Activated T-helper 17 cell treated with anti-CD3 and anti-CD28 coated beads, Interleukin-2, amount 50 U/mL, for 72 hours (primary cell): Measurements from ENCODE around the gene ATRIP. TPM values are rescaled to one million over a fixed set of nuclear protein-coding genes. Genes with fewer than 3 reads are reported as not detected.
A peak's percentile ranks its signal among the peaks of the same experiment; 100 is the strongest.

Experiments used
- ATAC-seq: fragments of 150-1000 bp; cut with Tn5 transposase; replicated peaks from 2 replicates; pipeline ENCODE4 v1.10.0; 2021; ENCODE audit warnings: mild to moderate bottlenecking, moderate library complexity
- H3K27ac Mint-ChIP-seq: one replicate; pipeline ENCODE4 v1.8.0; 2022; ENCODE audit warnings: mixed read lengths
- H3K27me3 Mint-ChIP-seq: one replicate; pipeline ENCODE4 v1.8.0; 2022; ENCODE audit warnings: mixed read lengths
- H3K36me3 Mint-ChIP-seq: one replicate; pipeline ENCODE4 v1.8.0; 2022; ENCODE audit warnings: low read depth, mild to moderate bottlenecking, mixed read lengths
- H3K4me1 Mint-ChIP-seq: one replicate; pipeline ENCODE4 v1.8.0; 2022; ENCODE audit warnings: mixed read lengths
- H3K4me3 Mint-ChIP-seq: one replicate; pipeline ENCODE4 v1.8.0; 2022; ENCODE audit warnings: mild to moderate bottlenecking, mixed read lengths
- H3K9me3 Mint-ChIP-seq: one replicate; pipeline ENCODE4 v1.8.0; 2022; ENCODE audit warnings: mixed read lengths
- total RNA-seq, 2 donors: library from RNA; stranded (reverse); gene quantifications; one replicate each; pipeline ENCODE4 v1.2.3, GENCODE V29; 2022

Gene ATRIP
- total RNA-seq, 2 donors from 2014 or later, result 10.5 to 14.9 TPM

GRCh38 chr3:48501196-48501595, 54.7 kb downstream of the ATRIP start:
- no peak for ATAC-seq
- peak overlapping the region; percentile 32 for H3K27ac Mint-ChIP-seq
- H3K4me1 Mint-ChIP-seq, result peaks cover 22% of the 10 kb centered on the region
- no peaks in the 10 kb centered on the region for H3K9me3 Mint-ChIP-seq
- no peak overlapping the region for H3K4me3 Mint-ChIP-seq
- H3K27me3 Mint-ChIP-seq, result no peaks in the 10 kb centered on the region
- H3K36me3 Mint-ChIP-seq, result peaks cover 20% of the 10 kb centered on the region

- Mint-ChIP-seq H3K4me3 (peak overlapping the region; percentile 79), H3K4me1 (peaks cover 27% of the 10 kb centered on the region), H3K9me3 (no peaks in the 10 kb centered on the region), H3K27me3 (no peaks in the 10 kb centered on the region), H3K27ac (peak overlapping the region; percentile 32), H3K36me3 (peaks cover 20% of the 10 kb centered on the region)
- ATAC-seq, result no peak
Observed at GRCh38 chr3:48502121-48502520, 55.6 kb downstream of the ATRIP start.

- ATAC-seq, result no peak
- H3K36me3 Mint-ChIP-seq, result peaks cover 16% of the 10 kb centered on the region
- no peaks in the 10 kb centered on the region for H3K27me3 Mint-ChIP-seq
- H3K9me3 Mint-ChIP-seq, result no peaks in the 10 kb centered on the region
- peaks cover 30% of the 10 kb centered on the region for H3K4me1 Mint-ChIP-seq
- H3K27ac Mint-ChIP-seq, result peak overlapping the region; percentile 79
- H3K4me3 Mint-ChIP-seq, result peak overlapping the region; percentile 79
Observed at GRCh38 chr3:48502728-48503168, 56.2 kb downstream of the ATRIP start.

DNA sequence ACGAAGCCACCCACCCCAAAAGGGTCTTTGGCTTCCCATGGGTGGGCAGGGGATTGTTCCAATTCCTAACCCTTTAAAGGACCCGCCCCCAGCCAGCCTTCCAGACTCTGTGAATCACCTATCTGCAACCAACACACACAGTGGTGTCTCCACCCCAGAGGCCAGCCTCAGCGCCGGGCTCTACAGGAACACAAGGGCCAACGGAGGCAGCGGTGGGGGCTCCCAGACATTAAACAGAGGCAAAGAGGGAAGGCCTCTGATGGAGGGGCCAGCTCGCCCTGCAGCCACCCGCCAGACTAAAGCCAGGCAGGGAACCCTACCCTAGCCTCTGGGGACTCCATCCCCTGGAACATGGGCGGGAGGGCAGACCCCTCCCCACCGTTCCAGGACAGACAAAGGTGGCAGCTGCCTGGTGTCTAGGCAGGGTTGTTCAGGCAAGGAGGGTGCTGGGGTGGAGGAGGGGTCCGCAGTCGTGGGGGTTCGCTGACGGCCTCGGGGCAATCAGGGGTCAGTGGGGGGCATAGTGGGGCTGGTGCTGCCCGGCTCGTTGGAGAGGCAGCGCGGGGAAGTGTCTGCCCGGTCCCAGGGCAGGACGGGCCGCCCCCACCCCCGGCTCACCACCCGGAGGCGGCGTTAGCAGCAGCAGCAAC, 57.0 kb downstream of the ATRIP start:
- H3K4me1 Mint-ChIP-seq, result peaks cover 32% of the 10 kb centered on the region
- H3K27me3 Mint-ChIP-seq, result no peaks in the 10 kb centered on the region
- ATAC-seq, result no peak
- peak overlapping the region; percentile 79 for H3K4me3 Mint-ChIP-seq
- peak overlapping the region; percentile 79 for H3K27ac Mint-ChIP-seq
- peaks cover 9% of the 10 kb centered on the region for H3K36me3 Mint-ChIP-seq
- no peaks in the 10 kb centered on the region for H3K9me3 Mint-ChIP-seq

- Mint-ChIP-seq H3K27ac (peak within 1 kb of the TSS; percentile 79), H3K27me3 (no peaks in the 10 kb centered on the region), H3K36me3 (peaks cover 3% of the 10 kb centered on the region), H3K4me1 (peaks cover 32% of the 10 kb centered on the region), H3K4me3 (peak within 1 kb of the TSS; percentile 79), H3K9me3 (no peaks in the 10 kb centered on the region)
- peak; percentile 68 for ATAC-seq
Observed at GRCh38 chr3:48504051-48504946, 57.8 kb downstream of the ATRIP start, which contains the start of gene SHISA5. TSS of gene SHISA5 (minus strand) at chr3:48504174. CDS start at chr3:48504094, 80 bp downstream.

DNA sequence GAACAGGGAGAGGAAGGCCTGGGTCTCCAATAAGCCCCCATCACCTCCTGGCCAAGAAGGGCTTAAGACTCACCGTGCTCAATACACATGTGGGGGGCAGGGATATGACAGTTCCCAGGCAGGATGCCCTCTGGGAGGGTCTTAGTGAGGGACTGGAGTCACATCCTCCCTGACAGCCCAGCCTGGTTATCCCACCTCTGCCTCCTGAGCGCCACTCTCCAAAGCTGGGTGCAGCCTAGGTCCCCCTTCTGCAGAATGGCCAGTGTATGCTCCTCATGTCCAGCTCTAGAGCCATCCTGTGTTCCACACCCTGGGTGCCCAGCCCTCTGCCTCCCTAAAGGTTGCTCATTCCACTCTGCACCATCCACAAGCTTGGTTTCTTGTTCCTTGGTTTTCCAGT, 58.6 kb downstream of the ATRIP start:
- H3K36me3 Mint-ChIP-seq, result no peaks in the 10 kb centered on the region
- peaks cover 32% of the 10 kb centered on the region for H3K4me1 Mint-ChIP-seq
- peak overlapping the region; percentile 75 for H3K27ac Mint-ChIP-seq
- ATAC-seq, result no peak
- no peaks in the 10 kb centered on the region for H3K9me3 Mint-ChIP-seq
- H3K27me3 Mint-ChIP-seq, result no peaks in the 10 kb centered on the region
- H3K4me3 Mint-ChIP-seq, result peak overlapping the region; percentile 79

DNA sequence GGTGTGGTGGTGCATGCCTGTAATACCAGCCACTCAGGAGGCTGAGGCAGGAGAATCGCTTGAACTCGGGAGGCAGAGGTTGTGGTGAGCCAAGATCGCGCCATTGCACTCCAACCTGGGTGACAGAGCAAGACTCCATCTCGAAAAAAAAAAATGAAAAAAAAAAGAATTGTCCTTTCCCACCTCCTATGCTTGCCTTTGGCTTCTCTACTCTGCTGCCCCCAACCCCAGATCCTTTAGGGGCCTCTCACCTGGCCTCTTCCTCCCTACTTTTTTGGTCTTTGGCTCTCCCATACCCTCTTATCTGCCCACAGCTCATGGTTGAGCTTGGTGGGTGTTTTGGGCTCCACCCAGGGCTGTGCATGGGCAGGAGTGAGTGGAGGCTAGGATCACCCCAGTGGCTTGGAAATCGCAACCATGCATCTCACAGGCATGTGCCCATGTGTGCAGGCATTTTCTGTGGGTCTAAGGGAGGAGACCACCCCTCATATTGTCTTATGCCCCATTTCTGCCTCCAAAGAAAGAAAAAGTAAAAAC, 59.5 kb downstream of the ATRIP start:
- Mint-ChIP-seq H3K27ac (peak overlapping the region; percentile 20), H3K4me1 (peaks cover 30% of the 10 kb centered on the region), H3K27me3 (no peaks in the 10 kb centered on the region), H3K9me3 (no peaks in the 10 kb centered on the region), H3K4me3 (no peak overlapping the region), H3K36me3 (no peaks in the 10 kb centered on the region)
- no peak for ATAC-seq

GRCh38 chr3:48507256-48508061, 60.9 kb downstream of the ATRIP start:
- peaks cover 23% of the 10 kb centered on the region for H3K4me1 Mint-ChIP-seq
- peak overlapping the region; percentile 66 for H3K4me3 Mint-ChIP-seq
- peak overlapping the region; percentile 48 for H3K27ac Mint-ChIP-seq
- H3K9me3 Mint-ChIP-seq, result no peaks in the 10 kb centered on the region
- no peaks in the 10 kb centered on the region for H3K27me3 Mint-ChIP-seq
- peak; percentile 76 for ATAC-seq
- H3K36me3 Mint-ChIP-seq, result peaks cover 6% of the 10 kb centered on the region

GRCh38 chr3:48511551-48511950, 65.0 kb downstream of the ATRIP start:
- H3K36me3 Mint-ChIP-seq, result peaks cover 18% of the 10 kb centered on the region
- ATAC-seq, result no peak
- peaks cover 23% of the 10 kb centered on the region for H3K4me1 Mint-ChIP-seq
- no peaks in the 10 kb centered on the region for H3K9me3 Mint-ChIP-seq
- no peaks in the 10 kb centered on the region for H3K27me3 Mint-ChIP-seq
- no peak overlapping the region for H3K4me3 Mint-ChIP-seq
- peak overlapping the region; percentile 15 for H3K27ac Mint-ChIP-seq

DNA sequence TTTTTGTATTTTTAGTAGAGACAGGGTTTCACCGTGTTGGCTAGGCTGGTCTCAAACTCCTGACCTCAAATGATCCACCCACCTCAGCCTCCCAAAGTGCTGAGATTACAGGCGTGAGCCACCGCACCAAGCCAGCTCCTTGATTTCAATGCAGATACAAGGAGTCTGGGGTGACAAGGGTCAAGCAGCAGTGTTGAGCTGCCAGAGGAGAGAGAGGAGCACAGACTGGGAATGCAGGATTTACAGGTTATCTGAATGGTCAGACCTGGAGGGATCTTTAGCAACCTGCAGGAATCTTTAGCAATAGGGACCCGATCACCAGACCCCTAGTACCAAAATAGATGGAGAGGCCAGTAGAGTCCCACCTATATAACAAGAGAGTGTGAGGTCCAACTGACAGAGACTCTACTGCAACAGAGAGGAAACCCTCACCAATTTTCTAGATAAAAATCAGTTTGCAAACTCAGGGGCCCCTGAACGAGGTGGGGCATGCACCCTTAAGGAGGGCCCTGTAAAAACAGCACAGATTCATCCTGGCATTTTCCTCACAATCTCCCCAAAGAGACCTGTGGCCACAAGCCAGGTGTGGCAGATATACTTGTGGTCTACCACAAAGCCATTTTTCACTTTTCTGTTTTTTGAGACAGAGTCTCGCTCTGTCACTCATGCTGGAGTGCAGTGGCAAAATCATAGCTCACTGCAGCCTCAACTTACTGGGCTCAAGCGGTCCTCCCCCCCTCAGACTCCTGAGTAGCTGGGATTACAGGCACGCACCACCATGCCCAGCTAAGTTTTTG, 68.1 kb downstream of the ATRIP start:
- ATAC-seq, result peak; percentile 45
- Mint-ChIP-seq H3K4me1 (peaks cover 28% of the 10 kb centered on the region), H3K9me3 (no peaks in the 10 kb centered on the region), H3K4me3 (peak overlapping the region; percentile 30), H3K27ac (no peak overlapping the region), H3K27me3 (no peaks in the 10 kb centered on the region), H3K36me3 (peaks cover 30% of the 10 kb centered on the region)

Other genes with a start within 250 kb of the ATRIP start
- not detected for gene CAMP, start 223.2 kb upstream of the ATRIP start, total RNA-seq
- 10 to 100 TPM; 36.8 to 58.4 TPM for gene ZNF589, start 205.6 kb upstream of the ATRIP start, total RNA-seq
- gene NME6, start 145.4 kb upstream of the ATRIP start, total RNA-seq, result 10 to 100 TPM; 26.0 to 30.9 TPM
- gene SPINK8, start 113.1 kb upstream of the ATRIP start, total RNA-seq, result not detected
- not detected for gene FBXW12, start 74.5 kb upstream of the ATRIP start, total RNA-seq
- gene PLXNB1, start 16.7 kb upstream of the ATRIP start, total RNA-seq, result 1 to 10 TPM; 3.5 to 3.8 TPM
- 10 to 100 TPM; 15.5 to 28.4 TPM for gene CCDC51, start 6.6 kb upstream of the ATRIP start, total RNA-seq
- gene TMA7, start 6.5 kb upstream of the ATRIP start, total RNA-seq, result 100 to 1,000 TPM; 181 to 328 TPM
- gene SHISA5, start 57.4 kb downstream of the ATRIP start, total RNA-seq, result 100 to 1,000 TPM; 112 to 113 TPM
- 100 to 1,000 TPM in 1 of 2 donors, 10 to 100 TPM in 1; 52.5 to 277 TPM for gene PFKFB4, start 110.1 kb downstream of the ATRIP start, total RNA-seq
- gene UCN2, start 117.0 kb downstream of the ATRIP start, total RNA-seq, result under 1 TPM in 1 of 2 donors, not detected in 1; 0.34 TPM
- 1 to 10 TPM; 6.1 to 6.3 TPM for gene COL7A1, start 148.6 kb downstream of the ATRIP start, total RNA-seq
- gene UQCRC1, start 162.9 kb downstream of the ATRIP start, total RNA-seq, result 100 to 1,000 TPM; 177 to 269 TPM
- gene TMEM89, start 175.0 kb downstream of the ATRIP start, total RNA-seq, result 1 to 10 TPM; 1.0 to 1.1 TPM
- 10 to 100 TPM; 34.9 to 37.6 TPM for gene SLC26A6, start 188.7 kb downstream of the ATRIP start, total RNA-seq
- gene CELSR3, start 216.1 kb downstream of the ATRIP start, total RNA-seq, result 10 to 100 TPM; 20.3 to 27.1 TPM
- gene NCKIPSD, start 239.2 kb downstream of the ATRIP start, total RNA-seq, result 100 to 1,000 TPM in 1 of 2 donors, 10 to 100 TPM in 1; 58.0 to 110 TPM